Measurements from ENCODE around the gene FARS2. TPM values are rescaled to one million over a fixed set of nuclear protein-coding genes. Genes with fewer than 3 reads are reported as not detected.

Gene FARS2
- total and polyA plus RNA-seq, 2 donors (not counting 3 experiments of a cell fraction or from before 2014, with no cell fraction given) = 20.2 to 20.5 TPM

GRCh38 chr6:5379647-5380242 is 118.4 kb downstream of the FARS2 start:
- CTCF ChIA-PET = interaction anchor here (0.7 to 4.8 kb wide), 39 partner anchors 9 to 1167 kb away, joined by 3 to 173 read pairs (median 4); partner anchors contain the start of genes FARS2 and LYRM4
- no peak overlapping the region for H3K9ac ChIP-seq (replicated peaks; ENCODE audit: extremely low read depth, insufficient read depth, low read length)
- FAIRE-seq (peak; percentile 88), DNase-seq (ENCODE audit: low read depth, low spot score) (peak; percentile 71)
- dilution Hi-C loops (cut with MboI; ENCODE audit: extremely low pct_ligation_motif_present, low sequenced_read_pairs) = no loop called here
- no peaks in the 10 kb centered on the region for H3K9me3 ChIP-seq (replicated peaks; ENCODE audit: control insufficient read depth, insufficient read depth, low read length)
- H3K36me3 ChIP-seq (ENCODE audit: control insufficient read depth in 2 of 2, extremely low read depth in 1 of 2, insufficient read depth in 2 of 2, low read length in 2 of 2) = no peaks in the 10 kb centered on the region
- H3K27me3 ChIP-seq (ENCODE audit: control insufficient read depth in 2 of 2, insufficient read depth in 2 of 2, low read length in 2 of 2) = no peaks in the 10 kb centered on the region
- H3K79me2 ChIP-seq (ENCODE audit: control insufficient read depth, insufficient read depth, low read length) = no peaks in the 10 kb centered on the region
- no peaks in the 10 kb centered on the region for H4K20me1 ChIP-seq (replicated peaks; ENCODE audit: control insufficient read depth, extremely low read depth, insufficient read depth, low read length)
- H3K9me1 ChIP-seq (replicated peaks; ENCODE audit: control insufficient read depth, extremely low read depth, insufficient read depth, low read length) = no peaks in the 10 kb centered on the region
- intact Hi-C loops (cut with micrococcal nuclease) = loop anchor here (1.0 kb wide), 4 partner anchors 118 to 322 kb away; partner anchors contain the start of gene FARS2
- H3K4me1 ChIP-seq (ENCODE audit: control insufficient read depth, extremely low read depth, insufficient read depth, low read length) = no peaks in the 10 kb centered on the region
- no peak overlapping the region for H2AFZ ChIP-seq (ENCODE audit: low read depth, low read length)
- POLR2A ChIA-PET = no interaction called here
- no peak overlapping the region for H3K4me2 ChIP-seq (ENCODE audit: insufficient read depth, low read length)
- no peak overlapping the region for H3K4me3 ChIP-seq (replicated peaks in 1 of 3; ENCODE audit: insufficient read depth in 1 of 3, low read depth in 1 of 3, low read length in 3 of 3)
- no peak overlapping the region for H3K27ac ChIP-seq (ENCODE audit: insufficient read depth, low read depth, low read length)
- no TSS peak for BruUV-seq (replicated peaks)
- TF ChIP-seq FOS (IDR thresholded peaks at IDR 0.05; ENCODE audit: borderline replicate concordance, insufficient read depth, low read length) (no peak), CTCF (IDR thresholded peaks at IDR 0.05; ENCODE audit: extremely low read depth in 1 of 2, insufficient read depth in 1 of 2, low read depth in 1 of 2, low read length in 2 of 2) (peak; percentile 68 to 77)

- Histone ChIP-seq H3K4me2 (ENCODE audit: insufficient read depth, low read length) (no peak overlapping the region), H2AFZ (ENCODE audit: low read depth, low read length) (no peak overlapping the region)
- dilution Hi-C loops (cut with MboI; ENCODE audit: extremely low pct_ligation_motif_present, low sequenced_read_pairs) = no loop called here
Observed at GRCh38 chr6:5383856-5384255, 122.5 kb downstream of the FARS2 start.

More at GRCh38 chr6:5383856-5384255, 122.5 kb downstream of the FARS2 start:
- H3K36me3 ChIP-seq (ENCODE audit: control insufficient read depth in 2 of 2, extremely low read depth in 1 of 2, insufficient read depth in 2 of 2, low read length in 2 of 2) = no peaks in the 10 kb centered on the region
- POLR2A ChIA-PET = no interaction called here
- H3K27me3 ChIP-seq (ENCODE audit: control insufficient read depth in 2 of 2, insufficient read depth in 2 of 2, low read length in 2 of 2) = no peaks in the 10 kb centered on the region
- H3K9me3 ChIP-seq (replicated peaks; ENCODE audit: control insufficient read depth, insufficient read depth, low read length) = no peaks in the 10 kb centered on the region
- TF ChIP-seq MYC (IDR thresholded peaks at IDR 0.05; ENCODE audit: low read depth, low read length) (no peak), EZH2 (IDR thresholded peaks at IDR 0.05; ENCODE audit: borderline replicate concordance, low read depth, low read length, severe bottlenecking) (no peak), FOS (IDR thresholded peaks at IDR 0.05; ENCODE audit: borderline replicate concordance, insufficient read depth, low read length) (no peak), GATA2 (IDR thresholded peaks at IDR 0.05; ENCODE audit: insufficient read depth, insufficient read length, low read depth, low read length) (no peak), POLR2AphosphoS5 (IDR thresholded peaks at IDR 0.05; ENCODE audit: insufficient read depth, low read depth, low read length) (no peak), JUN (IDR thresholded peaks at IDR 0.05; ENCODE audit: borderline replicate concordance, insufficient read depth, insufficient read length, low read depth) (no peak)
- H3K4me1 ChIP-seq (ENCODE audit: control insufficient read depth, extremely low read depth, insufficient read depth, low read length) = no peaks in the 10 kb centered on the region
- H3K27ac ChIP-seq (ENCODE audit: insufficient read depth, low read depth, low read length) = no peak overlapping the region
- no peaks in the 10 kb centered on the region for H4K20me1 ChIP-seq (replicated peaks; ENCODE audit: control insufficient read depth, extremely low read depth, insufficient read depth, low read length)
- CTCF ChIA-PET = interaction anchor here (1.5 to 1.7 kb wide), 2 partner anchors 15 to 240 kb away, joined by 4 to 8 read pairs; no protein-coding TSS in a partner anchor
- FAIRE-seq (no peak), DNase-seq (ENCODE audit: low read depth, low spot score) (no peak)
- H3K9me1 ChIP-seq (replicated peaks; ENCODE audit: control insufficient read depth, extremely low read depth, insufficient read depth, low read length) = no peaks in the 10 kb centered on the region
- H3K79me2 ChIP-seq (ENCODE audit: control insufficient read depth, insufficient read depth, low read length) = no peaks in the 10 kb centered on the region
- BruUV-seq (replicated peaks) = no TSS peak
- intact Hi-C loops (cut with micrococcal nuclease) = no loop called here
- no peak overlapping the region for H3K9ac ChIP-seq (replicated peaks; ENCODE audit: extremely low read depth, insufficient read depth, low read length)
- no peak overlapping the region for H3K4me3 ChIP-seq (replicated peaks in 1 of 3; ENCODE audit: insufficient read depth in 1 of 3, low read depth in 1 of 3, low read length in 3 of 3)
